Osteoblast (primary cell): ENCODE results near the gene TOM1L2. TPM values are rescaled to one million over a fixed set of nuclear protein-coding genes. Genes with fewer than 3 reads are reported as not detected.
A peak's percentile ranks its signal among the peaks of the same experiment; 100 is the strongest.

Experiments used
- DNase-seq: peaks from one replicate; pipeline ENCODE4 v3.0.0; 2011; ENCODE audit warnings: low spot score, mixed read lengths; ENCODE audit not compliant: insufficient read length; ENCODE audit errors: missing footprints
- H2AFZ ChIP-seq: 2 replicates; pipeline ENCODE4 v1.6.0; 2011; ENCODE audit warnings: mild to moderate bottlenecking, low read length
- H3K27ac ChIP-seq: 2 replicates; pipeline ENCODE4 v1.5.1; 2011; ENCODE audit warnings: mild to moderate bottlenecking, low read depth, low read length, moderate library complexity
- H3K27me3 ChIP-seq: 2 replicates; pipeline ENCODE4 v1.6.0; 2012; ENCODE audit warnings: mild to moderate bottlenecking, control low read depth, inconsistent platforms, low read length, moderate library complexity; ENCODE audit not compliant: insufficient read depth
- H3K36me3 ChIP-seq: 2 replicates; pipeline ENCODE4 v1.5.1; 2011; ENCODE audit warnings: mild to moderate bottlenecking, low read length, control low read depth, moderate library complexity; ENCODE audit not compliant: insufficient read depth
- H3K4me1 ChIP-seq: 2 replicates; pipeline ENCODE4 v1.5.1; 2011; ENCODE audit warnings: mild to moderate bottlenecking, low read length, control low read depth, moderate library complexity; ENCODE audit not compliant: insufficient read depth
- H3K4me2 ChIP-seq: 2 replicates; pipeline ENCODE4 v1.6.0; 2011; ENCODE audit warnings: mild to moderate bottlenecking, low read length; ENCODE audit not compliant: insufficient read depth
- H3K4me3 ChIP-seq: fragments of 200-600 bp; sonication (generic); 3 replicates; pipeline ENCODE4 v1.5.1; 2012; ENCODE audit warnings: mild to moderate bottlenecking, low read length, inconsistent platforms; ENCODE audit not compliant: insufficient read depth
- H3K79me2 ChIP-seq: 2 replicates; pipeline ENCODE4 v1.6.0; 2012; ENCODE audit warnings: mild to moderate bottlenecking, low read length, control low read depth, inconsistent platforms; ENCODE audit not compliant: insufficient read depth
- H3K9me3 ChIP-seq: 2 replicates; pipeline ENCODE4 v1.5.1; 2011; ENCODE audit warnings: low read depth, low read length, control low read depth
- H4K20me1 ChIP-seq: 2 replicates; pipeline ENCODE4 v1.6.0; 2012; ENCODE audit warnings: mild to moderate bottlenecking, low read length, control low read depth; ENCODE audit not compliant: insufficient read depth
- CTCF ChIP-seq: IDR thresholded peaks from 2 replicates; pipeline ENCODE4 v1.5.1; 2011; ENCODE audit warnings: mild to moderate bottlenecking, low read depth, low read length, moderate library complexity; ENCODE audit errors: extremely low read depth
- total RNA-seq: library from RNA; depleted of rRNA; stranded (reverse); fragments of >200 nt; gene quantifications from 2 replicates; pipeline ENCODE4 v1.2.3, GENCODE V29; 2012

Gene TOM1L2
- total RNA-seq, 1 donor = 38.7 TPM

GRCh38 chr17:17852930-17853329, 119.3 kb downstream of the TOM1L2 start:
- H3K27me3 ChIP-seq = no peaks in the 10 kb centered on the region
- H3K36me3 ChIP-seq = peaks cover 14% of the 10 kb centered on the region
- H2AFZ ChIP-seq = no peak overlapping the region
- no peaks in the 10 kb centered on the region for H3K9me3 ChIP-seq
- no peak overlapping the region for H3K27ac ChIP-seq
- no peaks in the 10 kb centered on the region for H3K79me2 ChIP-seq
- H3K4me3 ChIP-seq = no peak overlapping the region
- H3K4me2 ChIP-seq = no peak overlapping the region
- H3K4me1 ChIP-seq = peaks cover 44% of the 10 kb centered on the region
- peak; percentile 31 for DNase-seq
- no peak for TF ChIP-seq CTCF
- no peaks in the 10 kb centered on the region for H4K20me1 ChIP-seq

DNA sequence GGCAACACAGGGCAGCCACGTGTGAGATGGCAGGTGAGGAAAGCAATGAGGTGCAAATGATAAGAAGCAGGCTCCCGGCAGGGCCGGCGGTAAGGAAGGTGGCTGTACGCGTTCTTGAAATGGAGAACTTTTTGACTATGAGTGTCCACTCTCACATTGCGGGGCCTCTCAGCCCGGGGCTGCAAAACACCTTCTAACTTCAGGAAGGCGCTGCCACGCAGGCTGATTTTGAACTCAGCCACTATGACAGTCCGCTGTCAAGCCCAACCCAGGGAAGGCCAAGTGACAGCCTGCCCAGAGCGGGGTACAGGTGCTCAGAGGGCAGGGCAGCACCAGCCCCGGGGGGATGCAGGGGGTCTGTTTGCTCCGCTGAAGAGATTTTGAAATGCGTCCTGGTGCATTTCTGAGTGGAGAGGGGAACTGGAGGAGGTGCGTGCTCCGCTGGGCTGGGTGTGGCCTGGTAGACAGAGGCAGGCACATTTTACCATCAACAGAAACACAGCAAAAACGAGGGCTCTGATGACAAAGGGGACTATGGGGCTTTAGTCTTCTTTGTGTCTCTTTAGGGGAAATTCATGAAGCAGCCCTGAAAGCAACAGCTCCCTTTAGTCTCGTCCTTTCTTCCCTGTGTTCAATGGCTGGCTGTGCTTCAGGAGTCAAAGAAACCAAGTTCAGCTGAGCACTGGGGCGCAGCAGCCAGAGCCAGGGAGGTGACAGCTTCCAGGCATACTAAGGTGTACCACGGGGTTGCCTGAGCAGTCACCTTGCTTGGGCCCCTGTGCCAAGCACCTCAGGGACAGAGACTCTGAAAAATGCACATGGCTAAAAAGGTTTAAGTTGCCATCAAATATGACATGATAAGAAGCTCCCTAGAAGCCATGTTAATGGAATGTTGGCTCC, 120.8 kb downstream of the TOM1L2 start:
- DNase-seq = peak; percentile 31
- no peaks in the 10 kb centered on the region for H3K9me3 ChIP-seq
- peaks cover 40% of the 10 kb centered on the region for H3K4me1 ChIP-seq
- no peak overlapping the region for H3K4me2 ChIP-seq
- H3K27me3 ChIP-seq = no peaks in the 10 kb centered on the region
- no peaks in the 10 kb centered on the region for H3K79me2 ChIP-seq
- no peak overlapping the region for H2AFZ ChIP-seq
- H3K27ac ChIP-seq = no peak overlapping the region
- no peak for TF ChIP-seq CTCF
- no peaks in the 10 kb centered on the region for H4K20me1 ChIP-seq
- H3K36me3 ChIP-seq = peaks cover 16% of the 10 kb centered on the region
- H3K4me3 ChIP-seq = no peak overlapping the region

GRCh38 chr17:17849845-17850373, 122.3 kb downstream of the TOM1L2 start:
- Histone ChIP-seq H3K9me3 (no peaks in the 10 kb centered on the region), H3K27ac (peak overlapping the region; percentile 76), H3K4me1 (peaks cover 25% of the 10 kb centered on the region), H2AFZ (no peak overlapping the region), H3K27me3 (no peaks in the 10 kb centered on the region), H3K79me2 (no peaks in the 10 kb centered on the region), H3K4me2 (no peak overlapping the region), H3K4me3 (no peak overlapping the region), H4K20me1 (no peaks in the 10 kb centered on the region), H3K36me3 (peaks cover 19% of the 10 kb centered on the region)
- TF ChIP-seq CTCF = peak; percentile 42
- peak; percentile 91 for DNase-seq

DNA sequence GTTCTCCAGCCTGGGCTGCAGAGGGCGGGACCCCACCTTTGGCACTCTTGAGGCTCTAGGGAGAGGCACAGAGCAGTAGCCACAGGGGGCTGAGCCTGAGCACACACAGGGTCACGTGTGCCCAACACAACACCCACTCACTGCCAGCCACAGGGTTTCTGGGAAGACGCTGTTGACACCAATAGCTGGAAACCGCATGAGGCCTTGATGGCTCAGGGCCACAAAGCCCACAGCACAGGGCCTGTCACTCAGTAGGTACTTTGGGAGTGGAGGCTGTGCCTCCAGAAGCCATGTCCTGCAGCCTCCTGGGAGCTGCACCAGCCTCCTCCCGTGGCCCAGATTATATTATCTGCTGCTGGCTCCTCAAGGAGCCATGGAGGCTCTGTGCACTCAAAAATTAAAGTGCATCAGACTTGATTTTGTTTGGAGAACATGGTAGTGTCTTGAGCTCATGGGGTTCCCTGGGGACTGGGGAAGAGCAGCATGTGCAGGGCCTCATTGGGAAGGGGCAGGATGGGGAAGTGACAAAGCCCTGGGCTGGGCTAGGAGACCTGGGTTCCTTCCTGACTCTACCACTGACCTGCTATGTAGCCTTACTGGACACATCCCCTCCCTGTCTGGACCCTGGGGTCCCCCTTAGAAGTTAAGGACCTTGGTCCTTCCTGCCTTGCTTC, 122.9 kb downstream of the TOM1L2 start:
- Histone ChIP-seq H2AFZ (no peak overlapping the region), H3K79me2 (no peaks in the 10 kb centered on the region), H3K4me2 (peak overlapping the region; percentile 32), H4K20me1 (no peaks in the 10 kb centered on the region), H3K9me3 (no peaks in the 10 kb centered on the region), H3K27ac (peak overlapping the region; percentile 76), H3K4me3 (no peak overlapping the region), H3K27me3 (no peaks in the 10 kb centered on the region), H3K4me1 (peaks cover 22% of the 10 kb centered on the region), H3K36me3 (peaks cover 19% of the 10 kb centered on the region)
- DNase-seq = peak; percentile 92
- TF ChIP-seq CTCF = no peak
